ENCODE data around the gene SEPTIN3.

- TF ChIP-seq CTCF (IDR thresholded peaks at IDR 0.05; ENCODE audit: low read depth, low read length) (no peak), EZH2phosphoT487 (IDR thresholded peaks at IDR 0.05; ENCODE audit: low read depth) (no peak)
Observed at GRCh38 chr22:41947424-41948080, 21.7 kb upstream of the SEPTIN3 start.

All from OCI-LY3 (cell line).